Left renal pelvis (tissue), 4 donors: ENCODE results near the gene HELZ. TPM values are rescaled to one million over a fixed set of nuclear protein-coding genes. Genes with fewer than 3 reads are reported as not detected.
A peak's percentile ranks its signal among the peaks of the same experiment; 100 is the strongest.
"Not testable (repeated sequence)": the region's sequence is repeated elsewhere in the genome, so short reads cannot be mapped to it uniquely, and the experiment has no call there.

Experiments used
- DNase-seq, 4 donors: peaks; one replicate each; pipeline ENCODE4 v3.0.0-alpha.2; 2013; ENCODE audit warnings: low read depth in 4 of 4, low spot score in 3 of 4
- polyA plus RNA-seq, 4 donors: library from polyadenylated mRNA; unstranded; fragments of 120-200 nt; gene quantifications; one replicate each; pipeline ENCODE4 v1.2.1, GENCODE V29; 2013; ENCODE audit not compliant: insufficient read length in 4 of 4

Gene HELZ
- polyA plus RNA-seq, 4 donors: 23.8 to 34.7 (median 31.0) TPM

DNA sequence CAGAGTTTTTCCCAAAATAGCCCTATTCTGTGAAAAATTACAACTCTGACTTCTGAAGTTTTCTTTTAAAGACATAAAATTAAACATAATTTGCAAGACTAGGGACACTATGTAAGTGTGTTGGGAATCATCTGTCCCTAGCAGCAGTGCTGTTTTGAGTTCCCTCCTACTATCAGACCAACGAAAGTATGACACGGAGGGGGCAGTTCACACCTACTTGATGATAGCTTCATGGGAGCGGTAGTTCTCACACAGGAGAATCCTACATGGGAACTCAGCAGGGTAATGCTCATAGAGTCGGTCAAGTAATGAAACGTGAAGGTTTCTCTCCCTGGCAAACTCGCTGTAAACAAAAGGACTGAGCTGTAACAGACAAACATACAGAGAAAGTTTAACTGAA lies 96.6 kb downstream of the HELZ start:
- no peak for DNase-seq

DNA sequence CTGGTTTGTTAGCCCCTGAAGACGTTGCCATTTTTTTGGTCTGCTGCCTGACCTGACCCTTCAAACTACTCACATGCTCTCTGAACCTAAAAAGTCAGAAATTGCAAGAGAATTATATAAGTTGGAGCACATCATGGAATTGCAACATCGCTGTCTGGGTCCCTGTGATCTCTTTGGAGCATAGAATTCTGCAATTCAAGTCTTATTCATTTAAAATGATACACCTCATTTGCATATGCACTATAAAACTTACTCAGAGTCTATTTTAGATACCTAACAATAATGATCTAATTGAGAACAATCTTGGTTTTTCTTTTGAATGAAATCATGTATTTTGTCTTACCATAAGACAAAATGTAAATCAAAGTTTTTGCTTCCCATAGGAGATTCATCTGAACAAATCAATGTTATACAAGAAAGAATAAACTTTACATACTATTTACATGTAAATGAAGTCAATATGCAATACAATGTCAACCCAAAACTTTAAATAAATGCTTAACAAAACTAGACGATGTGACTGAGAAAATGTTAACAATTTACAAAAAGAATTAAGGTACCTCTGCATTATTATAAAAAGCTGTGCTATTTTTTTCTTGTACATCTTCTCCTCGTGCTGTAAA lies 99.7 kb downstream of the HELZ start:
- DNase-seq: no peak

DNA sequence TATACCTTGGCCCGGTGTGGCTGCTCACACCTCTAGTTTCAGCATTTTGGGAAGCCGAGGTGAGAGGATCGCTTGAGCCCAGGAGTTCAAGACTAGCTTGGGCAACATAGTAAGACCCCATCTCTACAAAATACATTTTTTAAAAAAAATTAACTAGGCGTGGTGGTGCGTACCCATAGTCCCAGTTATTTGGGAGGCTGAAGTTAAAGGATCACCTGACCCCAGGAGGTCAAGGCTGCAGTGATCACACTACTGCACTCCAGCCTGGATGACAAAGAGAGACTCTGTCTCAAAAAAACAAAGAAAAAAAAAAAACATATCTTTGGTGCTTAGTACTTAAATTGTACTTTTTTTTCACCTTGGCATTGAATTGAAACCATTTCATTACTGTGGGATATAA lies 101.7 kb downstream of the HELZ start:
- DNase-seq: no peak

DNA sequence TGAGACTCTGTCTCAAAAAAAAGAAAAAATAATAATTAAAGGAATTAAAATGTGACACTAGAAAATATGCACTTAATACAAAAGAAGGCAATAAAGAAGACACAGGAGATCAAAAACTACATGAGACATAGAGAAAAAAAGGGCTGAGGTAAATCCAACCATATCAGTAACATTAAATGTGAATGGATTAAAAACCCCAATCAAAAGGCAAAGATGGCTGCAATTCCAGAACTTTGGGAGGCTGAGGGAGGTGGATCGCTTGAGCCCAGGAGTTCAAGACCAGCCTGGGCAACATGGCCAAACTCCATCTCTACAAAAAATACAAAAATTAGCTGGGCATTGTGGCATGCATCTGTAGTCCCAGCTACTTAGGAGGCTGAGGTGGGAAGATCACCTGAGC lies 103.0 kb downstream of the HELZ start:
- not testable (repeated sequence) for DNase-seq

DNA sequence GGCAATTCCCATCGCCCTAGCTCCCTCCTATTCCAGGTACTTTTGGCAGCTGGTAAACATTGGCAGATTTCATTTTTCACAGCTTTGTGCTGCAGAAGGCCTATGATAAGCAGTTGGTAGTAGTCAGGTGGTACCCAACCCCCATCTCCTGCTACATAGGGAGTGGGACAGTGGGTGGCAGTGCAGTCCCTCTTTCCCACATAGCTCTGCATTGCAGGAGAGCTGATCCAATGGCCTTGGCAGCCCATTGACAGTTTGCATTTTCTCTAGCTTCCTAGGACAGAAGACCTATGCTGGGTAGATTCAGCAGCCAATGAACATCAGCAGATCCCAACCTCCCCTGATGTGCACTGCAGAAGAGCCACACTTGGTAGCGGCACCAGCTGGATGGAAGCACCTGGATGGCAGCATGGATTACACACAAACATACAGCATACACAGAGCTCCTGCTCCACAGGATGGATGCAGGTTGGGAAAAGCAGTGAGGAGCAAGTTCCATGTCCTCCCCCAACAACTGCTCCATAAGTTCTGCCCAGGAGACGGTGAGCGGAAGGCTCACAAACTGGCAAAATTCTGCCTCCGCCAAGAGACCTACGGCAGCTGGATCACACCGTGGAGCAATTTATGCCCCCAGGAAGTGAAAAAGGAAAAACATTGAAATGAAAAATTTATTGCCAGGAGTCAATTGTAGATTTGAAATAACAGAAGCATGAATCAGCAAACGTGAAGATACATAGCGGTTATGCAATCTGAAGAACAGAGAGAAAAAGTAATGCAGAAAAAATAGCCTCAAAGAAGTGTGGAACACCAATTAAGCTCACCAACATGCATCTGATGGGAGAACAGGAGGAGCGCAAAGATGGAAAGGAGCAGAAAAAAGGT lies 105.0 kb downstream of the HELZ start:
- DNase-seq: no peak

DNA sequence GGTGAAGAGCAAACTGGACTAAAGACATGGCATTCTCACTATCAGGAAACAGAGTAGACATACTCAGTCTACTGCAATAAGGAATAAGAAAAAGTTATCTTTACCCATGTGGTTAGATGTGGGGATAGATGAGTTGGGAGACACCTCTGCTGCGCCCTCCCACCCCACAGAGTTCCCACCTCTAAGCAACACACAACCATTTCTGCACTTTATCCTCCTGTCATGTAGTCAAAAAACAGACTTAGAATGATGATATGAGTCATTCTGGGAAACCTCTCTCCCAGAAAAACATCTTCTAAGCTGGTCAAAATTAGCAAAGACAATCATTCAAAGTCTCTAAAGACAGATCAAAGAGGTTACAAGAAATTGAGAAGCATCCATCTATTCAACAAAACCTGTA lies 105.7 kb downstream of the HELZ start:
- no peak for DNase-seq

DNA sequence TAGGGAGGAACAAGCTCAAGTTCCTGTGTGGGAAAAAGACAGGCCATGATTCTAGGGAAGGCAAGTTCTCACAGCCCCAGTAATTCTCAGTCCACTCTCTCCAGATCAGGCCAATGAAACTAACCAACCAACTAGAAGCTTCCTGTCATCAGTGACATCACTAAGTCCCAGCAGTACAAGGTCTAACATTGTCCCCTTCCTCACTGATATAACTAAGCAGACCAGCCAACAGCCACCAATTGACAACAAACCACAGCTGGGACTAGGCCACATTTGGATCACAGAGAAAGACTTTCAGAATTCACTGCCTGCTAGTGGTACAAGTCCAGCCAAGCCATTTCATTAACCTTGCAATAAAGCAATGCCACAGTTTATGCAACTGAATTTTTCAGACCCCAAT lies 106.6 kb downstream of the HELZ start:
- DNase-seq: no peak

DNA sequence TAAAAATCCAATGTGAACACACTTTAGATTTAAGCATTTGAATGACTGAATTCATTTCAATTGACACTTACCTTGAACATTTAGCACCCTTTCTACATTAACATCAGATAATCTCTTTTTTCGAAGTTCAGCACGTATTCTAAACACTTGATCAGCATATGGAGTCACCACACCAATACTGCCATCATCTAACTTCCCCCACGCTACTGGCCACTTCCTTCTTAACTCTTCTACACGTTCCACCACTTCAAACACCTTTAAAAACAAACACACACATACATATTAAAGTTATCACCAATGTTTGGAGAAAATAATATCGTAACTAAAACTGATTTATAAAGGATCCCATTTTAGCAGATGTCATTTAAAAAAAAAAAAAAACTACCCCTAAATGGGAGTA lies 107.1 kb downstream of the HELZ start:
- no peak for DNase-seq

DNA sequence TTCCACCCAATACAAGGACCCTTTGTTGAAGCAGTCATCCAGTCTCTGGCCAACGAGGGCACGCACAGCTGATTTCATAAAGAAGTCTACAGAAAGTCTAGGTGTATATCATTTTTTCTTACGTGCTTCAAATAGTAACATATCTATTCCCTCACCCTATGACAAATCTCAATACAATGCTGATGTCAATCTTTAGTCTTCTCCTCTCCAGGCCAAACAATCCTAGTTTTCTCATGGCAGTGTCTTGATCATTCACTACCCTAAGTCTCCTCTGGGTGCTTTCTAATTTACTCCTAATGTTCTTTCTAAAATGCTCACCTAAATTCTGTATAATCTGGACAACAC lies 108.0 kb downstream of the HELZ start:
- DNase-seq: no peak

DNA sequence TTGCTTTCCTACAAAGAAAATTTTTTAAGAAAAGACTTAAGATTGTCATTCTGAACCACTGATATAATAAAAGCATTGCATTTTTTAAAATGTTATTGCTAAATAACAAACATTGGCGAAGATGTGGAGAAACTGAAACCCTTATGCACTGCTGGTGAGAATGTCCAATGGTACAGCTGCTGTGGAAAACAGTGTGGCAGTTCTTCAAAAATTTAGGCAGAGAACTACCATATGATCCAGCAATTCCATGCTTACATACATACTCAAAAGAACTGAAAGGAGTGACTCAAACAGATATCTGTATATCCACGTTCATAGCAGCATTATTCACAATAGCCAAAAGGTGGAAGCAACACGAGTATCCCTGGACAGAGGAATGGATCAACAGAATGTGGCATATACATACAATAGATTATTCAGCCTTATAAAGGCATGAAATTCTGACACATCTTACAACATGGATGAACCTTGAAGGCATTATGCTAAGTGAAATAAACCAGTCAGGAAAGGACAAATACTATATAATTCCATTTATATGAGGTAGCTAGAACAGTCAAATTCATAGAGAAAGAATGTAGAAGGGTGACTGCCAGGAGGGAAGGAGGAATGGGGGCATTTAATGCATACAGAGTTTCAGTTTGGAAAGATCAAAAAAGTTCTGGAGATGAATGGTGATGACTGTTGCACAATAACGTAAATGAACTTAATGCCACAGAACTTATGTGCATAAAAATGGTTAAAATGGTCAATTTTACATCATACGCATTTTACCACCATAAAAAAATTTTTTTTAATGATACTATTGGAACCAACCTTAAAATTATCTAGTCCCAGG lies 108.6 kb downstream of the HELZ start:
- DNase-seq: no peak

DNA sequence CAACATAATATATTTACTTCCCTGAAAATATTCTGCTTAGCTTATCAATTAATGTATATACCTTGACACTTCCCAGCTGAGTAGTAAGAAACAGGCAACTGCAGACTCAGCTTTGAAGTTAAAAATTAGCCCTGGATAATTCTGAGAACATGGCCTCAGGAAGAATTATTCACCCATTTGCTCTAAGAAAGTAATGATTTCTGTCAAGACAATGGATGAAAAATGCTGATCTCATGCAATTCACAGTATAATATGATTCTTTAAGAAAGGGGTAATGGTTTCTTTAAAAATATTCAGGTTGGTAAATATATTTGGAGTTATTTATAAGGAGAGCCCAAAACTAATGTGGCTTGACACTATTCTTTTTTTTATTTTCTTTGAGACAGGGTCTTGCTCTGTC lies 111.8 kb downstream of the HELZ start:
- peak in 1 of 4 donors; percentile 5 for DNase-seq

DNA sequence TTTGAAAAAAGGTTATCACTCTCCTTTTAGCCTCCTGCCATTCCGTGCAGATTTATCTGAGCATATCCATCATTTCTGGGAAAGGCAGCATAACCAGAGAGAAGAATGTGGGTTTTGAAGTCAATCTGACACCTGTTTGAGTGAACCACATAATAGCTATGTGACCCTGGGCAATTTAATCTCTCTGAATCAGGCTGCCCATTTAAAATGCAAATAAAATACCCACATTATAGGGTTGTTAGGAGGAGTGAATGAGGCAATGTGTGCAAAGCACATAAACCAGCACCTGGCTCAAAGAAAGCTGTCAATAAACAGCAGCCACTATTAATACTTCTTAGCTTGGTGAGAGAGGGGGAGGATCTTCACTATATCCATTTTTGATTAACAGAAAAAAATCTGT lies 112.6 kb downstream of the HELZ start:
- no peak for DNase-seq

DNA sequence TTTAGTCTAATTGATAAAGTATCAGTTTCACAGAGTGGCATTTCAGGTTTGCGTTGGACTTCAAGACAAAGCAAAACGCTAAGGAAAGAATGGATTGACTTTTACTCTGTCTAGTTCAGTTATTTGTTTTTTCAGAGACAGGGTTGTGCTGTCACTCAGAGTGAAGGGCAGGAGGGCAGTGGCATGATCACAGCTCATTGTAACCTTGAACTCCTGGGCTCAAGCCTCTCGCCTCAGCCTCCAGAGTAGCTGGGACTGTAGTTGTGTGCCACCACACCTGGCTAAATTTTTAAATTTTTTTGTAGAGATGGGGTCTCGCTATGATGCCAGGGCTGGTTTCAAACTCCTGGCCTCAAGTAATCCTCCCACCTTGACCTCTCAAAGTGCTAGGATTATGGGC lies 114.2 kb downstream of the HELZ start:
- no peak for DNase-seq

DNA sequence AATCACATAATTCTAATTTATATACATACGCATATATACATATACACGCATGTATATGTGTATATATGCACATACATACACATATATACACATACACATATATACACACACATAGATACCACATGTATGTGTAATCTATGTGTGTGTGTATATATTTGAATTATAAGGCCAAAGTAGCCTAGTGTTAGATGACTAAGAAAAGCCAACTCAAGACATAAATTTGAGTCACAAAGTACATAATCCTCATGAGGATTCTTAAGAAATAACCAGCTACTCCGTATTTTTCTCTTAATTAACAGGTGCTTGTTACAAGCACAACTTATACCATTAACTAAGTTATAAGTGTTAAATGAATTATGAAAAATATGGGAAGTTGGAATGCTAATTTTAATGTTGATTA lies 115.7 kb downstream of the HELZ start:
- DNase-seq: no peak

DNA sequence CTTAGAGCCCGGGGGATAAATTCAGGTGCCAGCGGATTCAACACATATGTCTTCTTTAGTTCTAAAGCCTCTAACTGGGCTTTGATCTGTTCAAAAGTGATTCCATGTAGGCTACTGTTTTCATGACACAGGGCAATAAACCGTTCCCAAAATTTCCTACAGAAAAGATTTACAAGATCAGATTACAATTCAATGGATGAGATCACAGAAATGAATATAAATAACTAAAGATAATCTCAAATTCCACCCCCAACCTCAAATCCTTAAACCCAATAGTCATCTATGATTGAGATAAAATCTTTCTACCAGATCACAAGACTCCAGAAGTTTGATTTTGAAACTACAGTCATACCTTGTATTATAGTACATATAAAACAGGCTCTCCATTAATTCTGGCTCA lies 116.3 kb downstream of the HELZ start:
- DNase-seq: no peak

DNA sequence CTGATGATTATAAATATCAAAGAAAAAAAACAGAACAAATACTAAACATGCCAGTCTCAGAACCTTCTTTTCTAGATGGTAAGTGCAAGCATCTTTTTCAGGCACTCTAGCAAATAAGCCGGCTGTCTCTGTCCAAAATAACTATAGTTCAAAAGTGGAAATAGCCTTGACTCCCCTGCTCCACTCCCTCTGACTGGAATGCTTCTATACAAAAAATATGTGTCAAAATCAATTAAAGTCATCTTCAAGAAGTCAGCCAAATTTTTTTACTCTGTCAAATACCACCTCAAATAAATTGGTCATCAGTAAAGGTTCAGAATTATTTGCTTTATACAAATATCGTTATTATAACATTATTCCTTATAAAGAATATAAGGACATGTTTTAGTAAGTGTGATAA lies 117.1 kb downstream of the HELZ start:
- DNase-seq: no peak

DNA sequence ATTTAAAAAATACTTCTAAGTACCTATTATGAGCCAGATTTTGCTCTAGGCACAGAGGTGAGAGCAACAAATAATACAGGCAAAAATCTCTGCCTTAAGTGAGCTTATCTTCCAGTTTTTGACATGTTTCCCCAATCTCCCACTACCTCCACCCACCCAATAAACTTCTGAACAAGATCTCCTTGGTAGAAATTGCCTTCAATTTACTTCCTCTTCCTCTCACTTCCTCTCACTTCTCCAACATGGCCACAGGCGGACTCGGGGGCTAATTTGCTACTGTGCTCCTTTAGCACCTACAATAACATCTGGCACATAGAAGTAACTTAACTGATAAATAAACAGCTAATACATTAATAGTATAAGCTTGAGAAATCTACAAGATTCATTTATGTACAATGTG lies 118.0 kb downstream of the HELZ start:
- no peak for DNase-seq

DNA sequence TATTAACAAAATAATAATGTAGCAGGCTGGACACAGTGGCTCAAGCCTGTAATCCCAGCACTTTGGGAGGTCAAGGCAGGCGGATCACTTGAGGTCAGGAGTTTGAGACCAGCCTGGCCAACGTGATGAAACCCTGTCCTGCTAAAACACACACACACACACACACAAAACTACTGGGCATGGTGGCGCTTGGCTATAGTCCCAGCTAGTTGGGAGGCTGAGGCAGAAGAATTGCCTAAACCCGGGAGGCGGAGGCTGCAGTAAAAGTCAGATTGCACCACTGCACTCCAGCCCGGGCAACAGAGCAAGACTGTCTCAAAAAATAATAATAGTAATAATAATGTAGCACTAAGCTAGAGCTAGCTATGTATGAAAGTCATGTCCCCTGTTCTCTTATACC lies 118.5 kb downstream of the HELZ start:
- DNase-seq: not testable (repeated sequence)

DNA sequence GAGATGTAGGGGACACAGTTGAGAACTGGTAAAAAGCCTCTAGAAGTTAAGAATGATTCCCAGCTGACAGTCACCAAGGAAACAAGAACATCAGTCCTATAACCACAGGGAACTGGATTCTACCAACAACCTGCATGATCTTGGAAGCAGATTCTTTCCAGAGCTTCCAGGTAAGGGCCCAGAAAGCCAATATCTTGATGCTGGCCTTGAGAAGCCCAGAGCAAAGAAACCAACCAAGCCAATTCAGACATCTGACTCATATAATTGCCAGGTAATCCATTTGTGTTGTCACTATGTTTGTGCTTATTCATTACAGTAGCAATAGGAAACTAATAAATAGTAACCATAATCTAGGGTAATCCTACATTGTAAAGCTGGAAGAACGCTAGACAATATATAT lies 119.1 kb downstream of the HELZ start:
- DNase-seq: no peak

DNA sequence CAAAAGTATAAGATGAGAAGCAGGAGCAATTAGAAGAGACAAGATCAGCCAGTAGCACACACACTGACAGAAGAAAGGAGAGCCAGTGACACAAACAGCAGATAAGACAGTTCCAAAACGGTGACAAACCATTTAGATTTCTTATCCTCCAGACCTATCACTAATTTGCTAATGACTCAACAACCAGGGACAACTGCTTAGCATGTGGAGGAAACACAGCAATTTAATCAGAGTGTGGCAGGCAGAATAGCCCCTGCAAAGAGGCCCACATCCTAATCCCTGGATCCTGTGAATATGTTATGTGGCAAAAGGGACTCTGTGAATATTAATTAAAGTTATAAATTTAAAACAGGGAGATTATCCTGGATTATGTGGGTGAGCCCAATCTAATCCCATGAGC lies 119.6 kb downstream of the HELZ start:
- DNase-seq: no peak

DNA sequence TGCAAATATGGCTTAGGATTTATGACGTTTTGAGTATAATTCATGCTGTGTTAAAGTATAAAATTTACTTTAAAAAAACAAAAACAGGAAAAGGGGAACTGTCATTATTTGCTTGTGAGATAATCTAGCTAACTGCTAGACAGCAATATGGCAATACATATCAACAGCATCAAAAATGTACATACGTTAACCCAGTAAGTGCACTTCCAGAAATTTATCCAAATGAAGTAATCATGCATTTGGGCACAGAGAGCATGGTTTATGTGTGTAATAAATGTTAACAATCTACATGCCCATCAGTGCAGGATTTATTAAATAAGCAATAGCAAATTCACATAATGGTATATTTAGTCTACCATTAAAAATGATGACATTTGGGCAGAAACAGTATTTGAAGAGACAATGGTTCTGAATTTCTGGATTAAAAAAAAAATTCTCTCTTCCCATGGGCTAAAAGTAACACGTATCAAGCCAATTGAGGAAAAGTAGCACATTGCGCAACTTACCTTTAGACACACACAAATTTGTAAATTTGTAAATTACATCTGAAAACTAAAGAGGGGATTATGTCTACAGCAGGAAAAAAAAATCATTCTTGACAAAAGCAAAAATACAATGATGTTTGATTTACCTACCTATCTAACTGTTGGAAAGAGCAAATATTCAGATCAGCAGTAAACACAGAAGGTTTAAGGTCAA lies 120.4 kb downstream of the HELZ start:
- DNase-seq: no peak
